ENCODE data around the gene LCP2. TPM values are rescaled to one million over a fixed set of nuclear protein-coding genes. Genes with fewer than 3 reads are reported as not detected.

The LCP2 gene
- total and polyA plus RNA-seq, 2 donors (not counting 1 experiment from before 2014, with no cell fraction given): 11.7 to 13.9 TPM

DNA sequence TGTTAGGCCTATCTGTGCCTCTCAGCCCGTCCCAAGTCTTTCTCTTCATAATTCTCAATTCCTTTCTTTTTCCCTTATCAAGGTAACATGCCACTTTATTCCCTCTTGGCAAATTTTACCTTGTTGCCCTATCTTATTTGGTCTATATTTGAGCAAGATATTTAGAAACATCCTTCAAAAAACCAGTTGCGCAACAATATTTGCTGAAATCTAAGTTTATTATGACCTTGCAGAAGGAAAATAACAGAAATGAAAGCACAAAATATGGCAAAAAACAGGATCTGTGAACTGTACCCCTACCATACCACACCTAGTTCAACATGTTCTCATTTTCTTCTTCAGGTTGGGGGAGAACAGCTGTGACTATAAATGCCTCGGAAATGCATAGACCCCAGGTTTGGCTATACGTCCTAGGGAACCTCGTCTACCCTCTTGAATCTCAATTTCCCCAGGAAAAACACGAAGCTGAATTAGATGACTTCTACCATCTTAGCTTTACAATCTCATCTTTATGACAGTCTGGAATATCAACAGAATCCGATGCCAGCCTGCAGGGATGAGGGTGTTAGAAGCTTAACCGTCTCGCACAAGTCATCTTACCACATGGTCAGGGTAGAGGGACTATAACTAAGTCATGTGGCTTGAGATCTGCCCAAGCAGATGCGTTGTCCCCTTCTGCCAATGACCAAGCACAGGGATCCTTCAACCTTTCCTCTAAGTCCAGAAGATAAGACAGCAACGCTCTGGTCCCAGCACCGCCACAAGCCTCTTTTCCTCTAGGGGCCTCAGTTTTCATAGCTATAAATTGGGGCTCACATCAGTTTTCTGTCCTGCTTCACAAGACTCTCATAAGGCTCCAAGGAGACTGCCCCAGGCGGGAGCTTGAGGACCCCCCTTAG, 1.3 kb downstream of the LCP2 start:
- Mint-ChIP-seq H3K9me3 (ENCODE audit: insufficient read depth) (no peaks in the 10 kb centered on the region), H3K27ac (peak overlapping the region; percentile 1), H3K27me3 (peaks cover 25% of the 10 kb centered on the region), H3K4me1 (peaks cover 71% of the 10 kb centered on the region), H3K4me3 (peak overlapping the region; percentile 85)
- peak overlapping the region; percentile 72 for H3K9ac ChIP-seq (ENCODE audit: low read length)
- H3K27ac ChIP-seq (ENCODE audit: low read length in 2 of 2): no peak overlapping the region
- intact Hi-C loops (cut with micrococcal nuclease): no loop called here
- TF ChIP-seq CTCF (IDR thresholded peaks at IDR 0.05): no peak
- no peak for TF ChIP-seq EZH2 (IDR thresholded peaks at IDR 0.05; ENCODE audit: borderline replicate concordance, insufficient read depth, low read depth, low read length, poor library complexity, severe bottlenecking)
- ChIA-PET POLR2A (interaction anchor here (1.1 to 1.7 kb wide), 2 partner anchors 17 to 35 kb away, joined by 5 read pairs; no protein-coding TSS in a partner anchor), CTCF (interaction anchor here (1.4 to 8.9 kb wide), 5 partner anchors 20 to 43 kb away, joined by 6 to 99 read pairs (median 67); no protein-coding TSS in a partner anchor)
- no peaks in the 10 kb centered on the region for H3K9me3 ChIP-seq (ENCODE audit: control extremely low read depth in 1 of 3, control insufficient read depth in 2 of 3, insufficient read depth in 1 of 3, low read length in 2 of 3)
- no peaks in the 10 kb centered on the region for H3K36me3 ChIP-seq (replicated peaks in 1 of 2; ENCODE audit: control extremely low read depth in 1 of 2, control insufficient read depth in 1 of 2, extremely low read depth in 1 of 2, insufficient read depth in 2 of 2, low read length in 1 of 2)
- peaks cover 20% of the 10 kb centered on the region for H3K79me2 ChIP-seq (ENCODE audit: control insufficient read depth, insufficient read depth, low read length)
- peak overlapping the region; percentile 84 for H3K4me2 ChIP-seq (replicated peaks; ENCODE audit: low read depth, low read length, poor library complexity, severe bottlenecking)
- H3K27me3 ChIP-seq (replicated peaks in 1 of 4; ENCODE audit: control extremely low read depth in 1 of 4, control insufficient read depth in 3 of 4, insufficient read depth in 4 of 4, low read length in 3 of 4): peaks cover 0 to 40% (median 16%) of the 10 kb centered on the region in 4 experiments
- H4K20me1 ChIP-seq (ENCODE audit: control insufficient read depth, insufficient read depth, low read length, poor library complexity, severe bottlenecking): no peaks in the 10 kb centered on the region
- peaks cover 65 to 68% of the 10 kb centered on the region in 2 donors for H3K4me1 ChIP-seq (ENCODE audit: control insufficient read depth in 2 of 2, insufficient read depth in 2 of 2, low read length in 2 of 2)
- ATAC-seq (ENCODE audit: low read depth): no peak
- 25% methylated on average over 7 of the region's 13 CpGs for WGBS (ENCODE audit: insufficient coverage)
- H3K4me3 ChIP-seq (ENCODE audit: control extremely low read depth in 1 of 5, extremely low read depth in 1 of 5, insufficient read depth in 1 of 5, low read depth in 2 of 5, low read length in 4 of 5): peak overlapping the region; percentile 52 to 95 (median 65)
- no peak for DNase-seq
- no peak overlapping the region for H2AFZ ChIP-seq (ENCODE audit: insufficient read depth, low read depth, low read length, poor library complexity, severe bottlenecking)

- Histone ChIP-seq H4K20me1 (ENCODE audit: control insufficient read depth, insufficient read depth, low read length, poor library complexity, severe bottlenecking) (no peaks in the 10 kb centered on the region), H3K4me2 (replicated peaks; ENCODE audit: low read depth, low read length, poor library complexity, severe bottlenecking) (peak overlapping the region; percentile 40), H3K27ac (ENCODE audit: low read length in 2 of 2) (no peak overlapping the region), H2AFZ (ENCODE audit: insufficient read depth, low read depth, low read length, poor library complexity, severe bottlenecking) (no peak overlapping the region), H3K36me3 (replicated peaks in 1 of 2; ENCODE audit: control extremely low read depth in 1 of 2, control insufficient read depth in 1 of 2, extremely low read depth in 1 of 2, insufficient read depth in 2 of 2, low read length in 1 of 2) (no peaks in the 10 kb centered on the region), H3K4me3 (ENCODE audit: control extremely low read depth in 1 of 5, extremely low read depth in 1 of 5, insufficient read depth in 1 of 5, low read depth in 2 of 5, low read length in 4 of 5) (no peak overlapping the region), H3K27me3 (replicated peaks in 1 of 4; ENCODE audit: control extremely low read depth in 1 of 4, control insufficient read depth in 3 of 4, insufficient read depth in 4 of 4, low read length in 3 of 4) (peaks cover 0 to 49% (median 19%) of the 10 kb centered on the region in 4 experiments), H3K4me1 (ENCODE audit: control insufficient read depth in 2 of 2, insufficient read depth in 2 of 2, low read length in 2 of 2) (peaks cover 65 to 70% of the 10 kb centered on the region in 2 donors), H3K9ac (ENCODE audit: low read length) (no peak overlapping the region), H3K79me2 (ENCODE audit: control insufficient read depth, insufficient read depth, low read length) (peaks cover 20% of the 10 kb centered on the region), H3K9me3 (ENCODE audit: control extremely low read depth in 1 of 3, control insufficient read depth in 2 of 3, insufficient read depth in 1 of 3, low read length in 2 of 3) (no peaks in the 10 kb centered on the region)
- Mint-ChIP-seq H3K9me3 (ENCODE audit: insufficient read depth) (no peaks in the 10 kb centered on the region), H3K27me3 (peaks cover 29% of the 10 kb centered on the region), H3K4me3 (no peak overlapping the region), H3K4me1 (peaks cover 68% of the 10 kb centered on the region), H3K27ac (no peak overlapping the region)
- intact Hi-C loops (cut with micrococcal nuclease): no loop called here
- no peak for DNase-seq
- no peak for ATAC-seq (ENCODE audit: low read depth)
- no peak for TF ChIP-seq EZH2 (IDR thresholded peaks at IDR 0.05; ENCODE audit: borderline replicate concordance, insufficient read depth, low read depth, low read length, poor library complexity, severe bottlenecking)
- no peak for TF ChIP-seq CTCF (IDR thresholded peaks at IDR 0.05)
- ChIA-PET CTCF (interaction anchor here (1.4 to 8.9 kb wide), 5 partner anchors 11 to 45 kb away, joined by 3 to 99 read pairs (median 67); no protein-coding TSS in a partner anchor), POLR2A (no interaction called here)
These were observed 3.0 kb downstream of the LCP2 start for GRCh38 chr5:170294556-170294955.

Data from B cell (primary cell).